Activated T-helper 17 cell treated with anti-CD3 and anti-CD28 coated beads, Interleukin-2, amount 50 U/mL, for 72 hours (primary cell): ENCODE data around the gene RAB4B. TPM values are rescaled to one million over a fixed set of nuclear protein-coding genes. Genes with fewer than 3 reads are reported as not detected.

Source experiments
- ATAC-seq: fragments of 150-1000 bp; cut with Tn5 transposase; replicated peaks from 2 replicates; pipeline ENCODE4 v1.10.0; 2021; ENCODE audit warnings: mild to moderate bottlenecking, moderate library complexity
- H3K27ac Mint-ChIP-seq: one replicate; pipeline ENCODE4 v1.8.0; 2022; ENCODE audit warnings: mixed read lengths
- H3K27me3 Mint-ChIP-seq: one replicate; pipeline ENCODE4 v1.8.0; 2022; ENCODE audit warnings: mixed read lengths
- H3K36me3 Mint-ChIP-seq: one replicate; pipeline ENCODE4 v1.8.0; 2022; ENCODE audit warnings: low read depth, mild to moderate bottlenecking, mixed read lengths
- H3K4me1 Mint-ChIP-seq: one replicate; pipeline ENCODE4 v1.8.0; 2022; ENCODE audit warnings: mixed read lengths
- H3K4me3 Mint-ChIP-seq: one replicate; pipeline ENCODE4 v1.8.0; 2022; ENCODE audit warnings: mild to moderate bottlenecking, mixed read lengths
- H3K9me3 Mint-ChIP-seq: one replicate; pipeline ENCODE4 v1.8.0; 2022; ENCODE audit warnings: mixed read lengths
- total RNA-seq, 2 donors: library from RNA; stranded (reverse); gene quantifications; one replicate each; pipeline ENCODE4 v1.2.3, GENCODE V29; 2022

The RAB4B gene
- total RNA-seq, 2 donors from 2014 or later: 29.0 to 31.3 TPM

DNA sequence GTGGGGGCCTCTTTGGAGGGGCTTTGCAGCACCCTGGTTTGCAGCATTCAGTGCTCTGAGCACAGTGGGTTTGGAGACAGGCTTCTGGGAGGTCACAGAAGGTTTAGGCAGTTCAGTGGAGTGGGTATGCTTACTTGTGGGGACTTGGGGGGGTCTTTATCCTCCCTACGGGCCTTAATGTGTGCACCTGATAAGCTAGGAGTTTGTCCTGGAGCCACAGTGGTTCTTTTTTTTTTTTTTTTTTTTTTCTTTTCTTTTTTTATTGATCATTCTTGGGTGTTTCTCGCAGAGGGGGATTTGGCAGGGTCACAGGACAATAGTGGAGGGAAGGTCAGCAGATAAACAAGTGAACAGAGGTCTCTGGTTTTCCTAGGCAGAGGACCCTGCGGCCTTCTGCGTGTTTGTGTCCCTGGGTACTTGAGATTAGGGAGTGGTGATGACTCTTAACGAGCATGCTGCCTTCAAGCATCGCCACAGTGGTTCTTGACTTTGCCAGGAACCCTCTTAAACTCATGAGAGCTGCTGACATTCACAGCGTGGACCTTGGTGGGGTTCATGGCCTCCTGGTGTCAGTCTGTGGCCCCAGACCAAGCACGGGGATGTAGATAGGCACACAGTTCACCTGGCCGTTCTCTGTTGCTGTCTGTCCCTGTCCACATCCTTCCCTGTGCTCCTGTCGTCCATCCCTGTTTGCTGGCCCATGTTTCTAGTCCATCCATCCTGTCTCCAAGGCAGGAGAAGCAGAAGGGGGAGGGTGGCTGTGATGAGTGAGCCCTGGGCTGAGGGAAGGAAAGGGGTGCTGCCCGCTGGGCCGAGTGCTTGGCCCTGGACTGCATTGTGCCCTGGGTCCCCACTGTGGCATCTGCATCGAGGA, 23.6 kb downstream of the RAB4B start:
- peaks cover 62% of the 10 kb centered on the region for H3K4me1 Mint-ChIP-seq
- peak overlapping the region; percentile 89 for H3K27ac Mint-ChIP-seq
- no peaks in the 10 kb centered on the region for H3K9me3 Mint-ChIP-seq
- H3K4me3 Mint-ChIP-seq: peak overlapping the region; percentile 94
- no peak for ATAC-seq
- peaks cover 71% of the 10 kb centered on the region for H3K36me3 Mint-ChIP-seq
- H3K27me3 Mint-ChIP-seq: no peaks in the 10 kb centered on the region

DNA sequence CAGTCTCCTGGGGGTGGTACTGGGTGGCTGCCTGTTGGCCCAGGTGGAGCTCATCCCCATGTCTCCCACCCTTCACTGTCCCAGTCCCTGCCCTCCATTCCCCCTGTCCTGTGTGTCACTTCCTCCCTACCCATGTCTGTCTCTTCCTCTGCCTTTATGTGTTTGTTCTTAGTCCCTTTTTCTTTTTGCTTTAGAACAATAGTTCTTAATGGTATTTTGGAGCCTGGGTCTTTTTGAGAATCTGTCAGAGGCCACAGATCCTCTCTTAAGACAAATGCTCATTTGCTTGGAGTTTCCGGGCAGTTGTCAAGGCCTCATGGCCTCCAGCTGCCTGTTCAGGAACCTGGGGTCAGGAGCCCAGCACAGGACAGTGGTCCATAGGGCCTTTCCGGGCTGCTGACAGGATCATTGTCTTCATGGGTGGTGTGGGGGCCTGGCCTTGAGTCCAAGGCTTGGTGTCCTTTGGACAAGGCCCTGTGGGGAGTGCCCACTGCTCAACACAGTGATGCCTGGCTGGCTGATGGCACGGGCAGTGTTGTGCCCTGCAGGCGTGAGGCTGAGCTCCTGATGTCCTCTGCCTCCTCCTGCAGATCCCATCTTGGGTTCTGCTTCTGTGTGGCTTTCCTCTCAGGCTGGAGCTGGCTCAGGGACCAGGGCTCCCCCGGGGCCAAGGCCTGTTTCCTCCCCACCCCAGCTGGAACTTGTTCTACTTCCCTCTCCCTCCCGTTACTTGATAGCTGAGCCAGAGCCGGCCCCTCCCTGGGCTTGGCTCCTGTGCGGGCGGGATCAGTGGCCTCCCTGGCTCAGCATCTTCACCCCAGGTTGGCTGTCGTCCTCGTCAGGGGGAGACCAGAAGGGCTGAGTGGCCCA, 24.5 kb downstream of the RAB4B start:
- Mint-ChIP-seq H3K27ac (peak overlapping the region; percentile 89), H3K27me3 (no peaks in the 10 kb centered on the region)

DNA sequence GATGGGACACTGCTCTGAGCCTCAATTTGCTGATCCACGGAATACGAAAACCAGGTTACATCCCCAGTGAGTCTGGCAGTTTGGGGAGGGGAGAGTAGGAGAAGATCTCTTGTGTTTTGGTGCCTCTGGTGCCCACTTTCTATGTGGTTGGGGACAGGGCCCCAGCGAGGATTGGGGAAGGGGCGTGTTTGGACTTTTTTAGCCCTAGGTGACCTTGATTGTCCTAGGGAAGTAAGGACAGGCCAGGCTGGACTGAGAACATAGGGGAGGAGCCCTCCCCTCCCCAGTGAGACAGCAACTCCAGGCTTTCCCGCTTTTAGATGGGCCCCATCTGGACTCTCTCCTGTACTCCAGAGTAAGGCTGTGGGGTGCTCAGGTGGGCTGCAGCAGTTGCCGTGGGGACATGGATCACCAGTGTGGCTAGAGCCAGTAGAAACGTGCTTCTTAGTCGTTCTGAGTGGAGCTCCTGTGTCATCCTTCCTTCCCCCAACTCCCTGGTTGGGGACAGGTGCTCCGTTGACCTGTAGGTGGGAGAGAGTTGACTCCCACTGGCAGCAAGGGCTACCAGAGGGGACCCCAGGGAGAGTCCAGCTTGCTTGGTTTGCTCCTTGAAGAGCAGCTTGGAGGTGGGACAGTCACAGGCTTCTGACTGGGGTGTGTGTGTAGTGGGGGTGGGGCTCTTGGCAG, 25.3 kb downstream of the RAB4B start:
- Mint-ChIP-seq H3K4me3 (peak overlapping the region; percentile 94), H3K9me3 (no peaks in the 10 kb centered on the region), H3K4me1 (peaks cover 64% of the 10 kb centered on the region), H3K27me3 (no peaks in the 10 kb centered on the region), H3K36me3 (peaks cover 87% of the 10 kb centered on the region), H3K27ac (peak overlapping the region; percentile 89)
- ATAC-seq: no peak

More for the DNA sequence above, 24.5 kb downstream of the RAB4B start:
- H3K9me3 Mint-ChIP-seq: no peaks in the 10 kb centered on the region
- peaks cover 80% of the 10 kb centered on the region for H3K36me3 Mint-ChIP-seq
- peak overlapping the region; percentile 94 for H3K4me3 Mint-ChIP-seq
- H3K4me1 Mint-ChIP-seq: peaks cover 64% of the 10 kb centered on the region
- no peak for ATAC-seq

DNA sequence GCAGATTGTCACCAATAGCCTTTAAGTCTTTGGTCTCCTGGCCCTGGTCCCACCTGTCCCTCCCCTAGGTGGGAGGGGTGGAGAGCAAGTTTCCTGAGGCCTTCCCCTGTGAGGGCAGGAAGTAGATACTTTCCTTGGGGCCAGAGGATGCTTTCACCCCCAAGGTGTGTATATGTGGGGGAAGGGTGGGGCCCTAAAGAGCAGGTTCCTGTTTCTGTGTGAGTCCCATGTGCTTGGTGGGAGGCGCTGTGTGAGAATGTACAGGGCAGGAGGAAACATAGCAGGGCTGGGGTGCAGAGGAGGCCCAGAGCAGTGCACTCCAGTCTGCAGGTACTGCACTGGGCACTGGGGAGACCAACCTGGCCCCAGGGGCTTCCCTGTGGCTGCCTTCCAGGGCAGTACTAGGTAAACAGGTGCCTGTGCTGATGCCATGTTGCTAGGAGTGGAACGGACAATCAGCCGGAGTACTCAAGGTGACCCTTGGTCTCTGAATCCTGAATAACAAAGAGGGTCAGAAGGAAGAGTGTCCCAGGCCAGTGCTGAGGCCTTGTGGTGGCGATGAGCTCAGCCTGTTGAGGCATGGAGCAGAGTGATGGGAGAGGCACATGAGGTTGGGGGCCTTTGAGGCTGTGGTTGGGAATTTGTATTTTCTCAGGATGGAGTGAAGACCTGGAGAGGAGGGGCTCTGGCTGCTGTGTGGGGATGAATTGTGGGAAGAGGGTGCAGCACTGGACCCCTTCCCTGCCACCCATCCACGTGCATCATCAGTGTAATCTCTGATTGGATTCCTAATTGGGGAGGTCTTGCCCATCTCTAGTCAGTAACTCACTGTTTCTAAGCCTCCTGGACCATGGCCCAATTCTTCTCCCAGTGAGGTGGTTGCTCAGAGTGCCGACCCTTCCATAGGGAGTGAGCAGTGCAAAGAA, 26.1 kb downstream of the RAB4B start:
- peak; percentile 10 for ATAC-seq
- Mint-ChIP-seq H3K27ac (peak overlapping the region; percentile 89), H3K4me3 (peak overlapping the region; percentile 94), H3K27me3 (no peaks in the 10 kb centered on the region), H3K9me3 (no peaks in the 10 kb centered on the region), H3K4me1 (peaks cover 62% of the 10 kb centered on the region), H3K36me3 (peaks cover 90% of the 10 kb centered on the region)

DNA sequence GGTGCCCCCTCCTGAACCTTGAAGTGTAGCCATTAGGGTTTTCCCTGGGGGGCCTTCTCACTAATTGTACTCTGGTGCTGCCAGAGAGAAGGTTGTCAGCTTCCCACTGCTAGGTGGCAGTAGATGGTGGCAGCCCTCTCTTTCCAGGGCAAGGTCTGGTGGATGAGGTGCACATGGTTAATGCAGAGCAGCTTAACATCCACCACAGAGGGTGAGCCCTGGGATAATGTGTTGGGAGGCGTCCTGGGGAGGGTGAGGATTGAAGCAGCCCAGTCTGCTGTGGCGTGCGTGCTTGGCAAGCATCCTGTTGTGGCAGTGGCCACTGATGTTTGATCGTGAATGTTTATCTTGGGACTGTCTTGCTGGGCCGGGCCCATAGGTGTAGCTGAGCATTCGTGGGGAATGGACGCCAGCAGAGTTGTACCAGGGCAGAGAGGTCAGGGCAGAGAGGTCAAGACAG, 26.8 kb downstream of the RAB4B start:
- no peak for ATAC-seq
- H3K36me3 Mint-ChIP-seq: peaks cover 93% of the 10 kb centered on the region
- H3K27ac Mint-ChIP-seq: peak overlapping the region; percentile 89
- H3K4me3 Mint-ChIP-seq: peak overlapping the region; percentile 94
- H3K4me1 Mint-ChIP-seq: peaks cover 61% of the 10 kb centered on the region
- no peaks in the 10 kb centered on the region for H3K9me3 Mint-ChIP-seq
- H3K27me3 Mint-ChIP-seq: no peaks in the 10 kb centered on the region

DNA sequence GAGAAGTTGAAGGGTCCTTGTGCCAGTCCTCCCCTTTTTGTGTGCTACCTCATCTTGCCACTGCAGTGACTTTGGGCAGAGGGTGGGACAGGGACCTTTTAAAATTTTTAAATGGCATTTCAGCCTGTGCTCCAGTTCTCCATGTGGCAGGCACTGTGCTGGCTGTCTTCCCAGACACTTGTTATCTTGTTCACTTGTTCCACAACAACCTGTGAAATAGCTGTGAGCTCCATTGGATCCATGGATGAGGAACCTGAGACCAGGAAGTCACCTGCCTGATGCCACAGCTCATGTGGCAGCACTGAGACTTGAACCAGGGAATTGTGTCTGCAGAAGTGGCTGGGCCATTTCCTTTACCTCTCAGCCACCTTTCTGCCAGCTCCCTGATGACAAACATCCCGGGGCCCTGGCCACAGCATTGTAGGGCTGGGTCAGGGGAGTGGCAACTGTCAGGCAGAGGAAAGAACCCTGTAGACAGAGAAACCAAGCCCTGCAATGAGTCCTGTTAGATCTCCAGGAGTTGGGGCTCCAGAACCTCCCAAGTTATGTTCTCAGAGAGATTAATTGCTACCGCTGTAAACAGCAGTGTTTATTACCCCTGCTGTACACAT, 27.3 kb downstream of the RAB4B start:
- Mint-ChIP-seq H3K27ac (peak overlapping the region; percentile 89), H3K4me3 (peak overlapping the region; percentile 94), H3K4me1 (peaks cover 56% of the 10 kb centered on the region), H3K9me3 (no peaks in the 10 kb centered on the region), H3K36me3 (peaks cover 91% of the 10 kb centered on the region), H3K27me3 (no peaks in the 10 kb centered on the region)
- no peak for ATAC-seq

DNA sequence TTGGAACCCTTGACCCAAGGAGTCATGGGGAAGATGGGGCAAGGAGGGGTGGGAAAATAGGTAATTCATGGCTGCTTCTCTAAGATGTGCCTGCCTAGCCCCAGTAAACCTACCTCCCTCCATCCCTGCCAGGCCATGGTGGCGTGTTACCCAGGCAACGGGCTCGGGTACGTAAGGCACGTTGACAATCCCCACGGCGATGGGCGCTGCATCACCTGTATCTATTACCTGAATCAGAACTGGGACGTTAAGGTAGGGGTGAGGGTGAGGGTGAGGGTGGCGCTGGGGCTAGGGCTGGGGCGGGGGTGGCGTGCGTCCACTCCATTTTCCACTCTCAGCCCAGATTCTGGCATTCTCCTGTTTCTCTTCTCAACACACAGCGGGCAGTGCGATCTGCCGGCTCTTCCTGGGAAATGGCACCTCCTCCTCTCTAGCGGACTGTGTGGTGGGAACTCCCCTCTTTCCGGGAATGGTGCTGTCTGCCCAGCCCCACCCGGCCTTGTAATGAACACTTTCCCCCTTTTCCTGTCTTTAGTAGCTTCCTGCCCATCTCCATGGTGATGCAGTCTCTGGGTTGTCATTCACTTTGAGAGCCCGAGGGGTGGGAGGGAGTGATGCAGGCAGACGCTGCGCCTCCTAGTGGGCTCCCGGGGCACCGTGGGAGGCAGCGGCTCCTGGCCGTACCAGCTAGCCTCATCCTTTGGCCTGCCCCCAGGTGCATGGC, 28.5 kb downstream of the RAB4B start:
- H3K4me3 Mint-ChIP-seq: peak overlapping the region; percentile 94
- peaks cover 63% of the 10 kb centered on the region for H3K4me1 Mint-ChIP-seq
- H3K36me3 Mint-ChIP-seq: peaks cover 84% of the 10 kb centered on the region
- H3K27me3 Mint-ChIP-seq: no peaks in the 10 kb centered on the region
- H3K9me3 Mint-ChIP-seq: no peaks in the 10 kb centered on the region
- peak; percentile 68 for ATAC-seq
- H3K27ac Mint-ChIP-seq: peak overlapping the region; percentile 89

DNA sequence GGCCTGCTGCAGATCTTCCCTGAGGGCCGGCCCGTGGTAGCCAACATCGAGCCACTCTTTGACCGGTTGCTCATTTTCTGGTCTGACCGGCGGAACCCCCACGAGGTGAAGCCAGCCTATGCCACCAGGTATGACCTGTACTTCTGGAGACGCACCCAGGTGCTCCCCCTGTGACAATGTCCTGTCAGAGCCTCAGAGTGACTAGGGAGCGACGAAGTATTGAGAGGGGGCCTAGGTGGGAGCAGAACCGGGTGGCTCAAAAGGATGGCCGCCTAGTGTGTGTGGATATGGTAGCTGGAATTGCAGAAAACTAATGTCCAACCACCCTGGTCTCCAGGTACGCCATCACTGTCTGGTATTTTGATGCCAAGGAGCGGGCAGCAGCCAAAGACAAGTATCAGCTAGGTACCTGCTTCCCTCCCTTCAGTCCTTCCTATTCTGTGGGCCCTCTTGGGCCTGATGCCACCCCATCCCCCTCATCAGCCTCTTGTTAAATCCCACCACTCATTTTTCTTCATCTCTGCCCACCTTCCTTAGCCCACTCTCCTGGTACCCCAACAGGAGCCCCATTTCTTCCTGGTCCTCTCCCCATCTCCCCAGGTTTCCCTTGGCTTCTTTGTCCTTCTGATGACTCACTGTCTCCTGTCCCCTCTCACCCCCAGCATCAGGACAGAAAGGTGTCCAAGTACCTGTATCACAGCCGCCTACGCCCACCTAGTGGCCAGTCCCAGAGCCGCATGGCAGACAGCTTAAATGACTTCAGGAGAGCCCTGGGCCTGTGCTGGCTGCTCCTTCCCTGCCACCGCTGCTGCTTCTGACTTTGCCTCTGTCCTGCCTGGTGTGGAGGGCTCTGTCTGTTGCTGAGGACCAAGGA, 29.3 kb downstream of the RAB4B start:
- peaks cover 56% of the 10 kb centered on the region for H3K4me1 Mint-ChIP-seq
- peak overlapping the region; percentile 89 for H3K27ac Mint-ChIP-seq
- peak overlapping the region; percentile 94 for H3K4me3 Mint-ChIP-seq
- peaks cover 76% of the 10 kb centered on the region for H3K36me3 Mint-ChIP-seq
- H3K27me3 Mint-ChIP-seq: no peaks in the 10 kb centered on the region
- no peaks in the 10 kb centered on the region for H3K9me3 Mint-ChIP-seq
- ATAC-seq: no peak

DNA sequence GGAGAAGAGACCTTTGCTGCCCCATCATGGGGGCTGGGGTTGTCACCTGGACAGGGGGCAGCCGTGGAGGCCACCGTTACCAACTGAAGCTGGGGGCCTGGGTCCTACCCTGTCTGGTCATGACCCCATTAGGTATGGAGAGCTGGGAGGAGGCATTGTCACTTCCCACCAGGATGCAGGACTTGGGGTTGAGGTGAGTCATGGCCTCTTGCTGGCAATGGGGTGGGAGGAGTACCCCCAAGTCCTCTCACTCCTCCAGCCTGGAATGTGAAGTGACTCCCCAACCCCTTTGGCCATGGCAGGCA, 29.9 kb downstream of the RAB4B start:
- peak overlapping the region; percentile 94 for H3K4me3 Mint-ChIP-seq
- H3K9me3 Mint-ChIP-seq: no peaks in the 10 kb centered on the region
- peaks cover 70% of the 10 kb centered on the region for H3K36me3 Mint-ChIP-seq
- no peak for ATAC-seq
- H3K4me1 Mint-ChIP-seq: peaks cover 52% of the 10 kb centered on the region
- H3K27me3 Mint-ChIP-seq: no peaks in the 10 kb centered on the region
- H3K27ac Mint-ChIP-seq: peak overlapping the region; percentile 89

DNA sequence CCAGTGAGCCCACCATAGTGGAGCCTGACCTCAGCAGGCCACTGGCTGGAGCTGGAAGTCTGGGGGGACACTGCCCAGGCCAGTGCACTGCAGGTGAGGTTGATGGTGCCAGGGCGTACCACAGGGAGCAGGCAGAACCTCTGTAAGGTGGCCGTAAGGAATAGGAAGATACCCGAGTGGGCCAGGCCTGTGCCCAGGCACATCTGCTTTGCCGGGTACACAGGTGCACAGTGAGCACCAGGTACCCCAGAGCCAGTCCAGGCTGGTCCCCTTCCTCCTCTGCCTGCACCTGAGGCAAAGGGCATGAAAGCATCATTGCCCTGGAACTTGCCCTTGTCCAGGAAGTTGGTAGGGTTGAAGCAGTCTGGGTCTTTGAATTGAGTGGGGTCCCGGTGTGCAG, 30.4 kb downstream of the RAB4B start:
- ATAC-seq: no peak
- H3K4me3 Mint-ChIP-seq: no peak overlapping the region
- H3K4me1 Mint-ChIP-seq: peaks cover 47% of the 10 kb centered on the region
- H3K9me3 Mint-ChIP-seq: no peaks in the 10 kb centered on the region
- H3K27ac Mint-ChIP-seq: no peak overlapping the region
- peaks cover 65% of the 10 kb centered on the region for H3K36me3 Mint-ChIP-seq
- H3K27me3 Mint-ChIP-seq: no peaks in the 10 kb centered on the region

DNA sequence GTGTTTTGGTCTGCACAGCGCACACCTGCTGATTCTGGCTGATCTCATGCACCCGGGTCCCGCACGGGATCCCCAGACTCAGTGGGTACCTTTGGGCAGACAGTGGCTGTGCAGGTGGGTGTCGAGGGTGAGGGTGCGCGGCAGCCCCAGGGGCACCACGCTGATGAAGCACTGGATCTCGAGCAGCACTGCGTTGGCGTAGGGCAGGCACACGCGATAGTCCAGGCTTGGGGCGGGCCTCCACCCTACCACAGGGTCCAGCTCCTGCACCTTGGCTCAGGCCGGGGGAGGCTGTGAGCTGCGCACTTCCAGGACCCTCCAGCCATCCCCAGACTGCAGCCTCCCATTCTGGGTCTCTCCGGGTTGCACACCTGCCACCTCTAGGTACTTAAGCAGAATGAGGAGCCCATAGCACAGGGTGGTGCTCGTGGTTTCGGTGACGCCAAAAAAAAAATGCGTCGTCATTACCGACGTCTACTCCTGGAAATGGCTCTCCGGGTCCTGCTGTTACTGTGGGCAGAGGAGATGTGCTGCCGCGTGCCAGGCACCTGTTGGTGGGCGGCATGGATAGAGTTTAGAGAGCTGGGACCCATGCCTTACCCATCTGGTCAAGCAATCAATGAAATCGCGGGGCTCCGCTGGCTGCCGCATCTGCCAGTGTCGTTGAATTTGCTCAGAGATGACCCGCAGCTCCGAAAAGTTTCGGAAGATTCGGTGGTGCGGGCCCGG, 31.5 kb downstream of the RAB4B start:
- H3K27ac Mint-ChIP-seq: no peak overlapping the region
- H3K36me3 Mint-ChIP-seq: peaks cover 54% of the 10 kb centered on the region
- no peak for ATAC-seq
- H3K4me3 Mint-ChIP-seq: peak overlapping the region; percentile 88
- no peaks in the 10 kb centered on the region for H3K27me3 Mint-ChIP-seq
- H3K9me3 Mint-ChIP-seq: no peaks in the 10 kb centered on the region
- H3K4me1 Mint-ChIP-seq: peaks cover 36% of the 10 kb centered on the region
